ENCODE data around the gene CTBP2.

Gene CTBP2

DNA sequence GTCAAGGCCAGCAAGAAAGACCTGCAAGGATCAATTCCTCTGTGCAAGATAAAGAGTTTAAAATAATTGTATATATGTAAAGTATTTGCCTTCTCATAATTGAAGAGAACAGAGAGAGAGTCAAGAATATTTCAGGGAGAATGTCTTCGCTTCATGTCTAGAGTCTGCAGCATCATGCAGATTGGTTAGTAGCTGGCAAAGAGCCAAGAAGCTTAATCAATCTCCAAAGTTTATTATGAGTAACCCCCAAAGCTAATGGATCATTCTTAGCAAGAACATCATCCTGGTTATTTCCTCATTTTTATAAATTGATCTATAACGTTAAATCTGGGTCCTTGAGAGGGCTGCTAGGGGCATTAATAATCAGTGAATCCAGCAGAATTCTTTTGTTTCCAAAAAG is 38.9 kb upstream of the CTBP2 start:
- Histone ChIP-seq H3K27ac (ENCODE audit: low read depth, low read length) (no peak overlapping the region), H3K9me2 (replicated peaks; ENCODE audit: control insufficient read depth, low read length) (no peaks in the 10 kb centered on the region), H3K4me1 (ENCODE audit: control insufficient read depth, low read length) (no peaks in the 10 kb centered on the region), H3K4me3 (ENCODE audit: low read length) (no peak overlapping the region), H4K20me1 (ENCODE audit: control insufficient read depth, insufficient read depth, low read depth, low read length) (no peaks in the 10 kb centered on the region), H3K9me3 (ENCODE audit: control insufficient read depth, insufficient read depth, low read length) (no peaks in the 10 kb centered on the region), H3F3A (ENCODE audit: control insufficient read depth, insufficient read depth) (no peaks in the 10 kb centered on the region), H3K4me2 (ENCODE audit: low read length) (no peak overlapping the region), H3K36me3 (ENCODE audit: control insufficient read depth, low read length) (no peaks in the 10 kb centered on the region), H3K79me2 (ENCODE audit: control insufficient read depth, low read length) (no peaks in the 10 kb centered on the region), H3K27me3 (ENCODE audit: control insufficient read depth, low read length) (peaks cover 20% of the 10 kb centered on the region)
- no peak for TF ChIP-seq EZH2phosphoT487 (IDR thresholded peaks at IDR 0.05; ENCODE audit: borderline replicate concordance, low read length)

- Histone ChIP-seq H3K4me3 (ENCODE audit: low read length) (no peak overlapping the region), H3K79me2 (ENCODE audit: control insufficient read depth, low read length) (no peaks in the 10 kb centered on the region), H3K36me3 (ENCODE audit: control insufficient read depth, low read length) (no peaks in the 10 kb centered on the region), H3K27ac (ENCODE audit: low read depth, low read length) (no peak overlapping the region), H4K20me1 (ENCODE audit: control insufficient read depth, insufficient read depth, low read depth, low read length) (no peaks in the 10 kb centered on the region), H3K4me2 (ENCODE audit: low read length) (no peak overlapping the region), H3F3A (ENCODE audit: control insufficient read depth, insufficient read depth) (no peaks in the 10 kb centered on the region), H3K27me3 (ENCODE audit: control insufficient read depth, low read length) (peaks cover 3% of the 10 kb centered on the region; the same call in 1 of the 2 replicates), H3K9me2 (replicated peaks; ENCODE audit: control insufficient read depth, low read length) (no peaks in the 10 kb centered on the region), H3K9me3 (ENCODE audit: control insufficient read depth, insufficient read depth, low read length) (no peaks in the 10 kb centered on the region), H3K4me1 (ENCODE audit: control insufficient read depth, low read length) (no peaks in the 10 kb centered on the region)
- no peak for TF ChIP-seq EZH2phosphoT487 (IDR thresholded peaks at IDR 0.05; ENCODE audit: borderline replicate concordance, low read length)
- no peak for TF ChIP-seq CTCF (IDR thresholded peaks at IDR 0.05; ENCODE audit: low read depth, low read length, poor library complexity, severe bottlenecking)
Measured at GRCh38 chr10:125194814-125195213, 34.5 kb upstream of the CTBP2 start.

- Histone ChIP-seq H4K20me1 (ENCODE audit: control insufficient read depth, insufficient read depth, low read depth, low read length) (no peaks in the 10 kb centered on the region), H3F3A (ENCODE audit: control insufficient read depth, insufficient read depth) (no peaks in the 10 kb centered on the region), H3K4me1 (ENCODE audit: control insufficient read depth, low read length) (no peaks in the 10 kb centered on the region), H3K27ac (ENCODE audit: low read depth, low read length) (no peak overlapping the region), H3K4me2 (ENCODE audit: low read length) (no peak overlapping the region), H3K9me3 (ENCODE audit: control insufficient read depth, insufficient read depth, low read length) (no peaks in the 10 kb centered on the region), H3K79me2 (ENCODE audit: control insufficient read depth, low read length) (no peaks in the 10 kb centered on the region), H3K27me3 (ENCODE audit: control insufficient read depth, low read length) (no peaks in the 10 kb centered on the region), H3K4me3 (ENCODE audit: low read length) (no peak overlapping the region), H3K36me3 (ENCODE audit: control insufficient read depth, low read length) (no peaks in the 10 kb centered on the region), H3K9me2 (replicated peaks; ENCODE audit: control insufficient read depth, low read length) (no peaks in the 10 kb centered on the region)
- no peak for TF ChIP-seq EZH2phosphoT487 (IDR thresholded peaks at IDR 0.05; ENCODE audit: borderline replicate concordance, low read length)
- TF ChIP-seq CTCF (IDR thresholded peaks at IDR 0.05; ENCODE audit: low read depth, low read length, poor library complexity, severe bottlenecking) = no peak
Measured at GRCh38 chr10:125193306-125193877, 33.0 kb upstream of the CTBP2 start.

GRCh38 chr10:125192620-125193019 is 32.3 kb upstream of the CTBP2 start:
- Histone ChIP-seq H3K4me2 (ENCODE audit: low read length) (no peak overlapping the region), H3F3A (ENCODE audit: control insufficient read depth, insufficient read depth) (no peaks in the 10 kb centered on the region), H3K36me3 (ENCODE audit: control insufficient read depth, low read length) (no peaks in the 10 kb centered on the region), H3K9me3 (ENCODE audit: control insufficient read depth, insufficient read depth, low read length) (no peaks in the 10 kb centered on the region), H3K27me3 (ENCODE audit: control insufficient read depth, low read length) (no peaks in the 10 kb centered on the region), H3K4me1 (ENCODE audit: control insufficient read depth, low read length) (no peaks in the 10 kb centered on the region), H3K79me2 (ENCODE audit: control insufficient read depth, low read length) (no peaks in the 10 kb centered on the region), H3K4me3 (ENCODE audit: low read length) (no peak overlapping the region), H3K9me2 (replicated peaks; ENCODE audit: control insufficient read depth, low read length) (no peaks in the 10 kb centered on the region), H3K27ac (ENCODE audit: low read depth, low read length) (no peak overlapping the region), H4K20me1 (ENCODE audit: control insufficient read depth, insufficient read depth, low read depth, low read length) (no peaks in the 10 kb centered on the region)
- no peak for TF ChIP-seq EZH2phosphoT487 (IDR thresholded peaks at IDR 0.05; ENCODE audit: borderline replicate concordance, low read length)
- TF ChIP-seq CTCF (IDR thresholded peaks at IDR 0.05; ENCODE audit: low read depth, low read length, poor library complexity, severe bottlenecking) = no peak
